ENCODE data around the gene LACC1.

- TF ChIP-seq EZH2 (IDR thresholded peaks at IDR 0.05; ENCODE audit: borderline replicate concordance, low read depth, low read length, poor library complexity, severe bottlenecking), result no peak
- no peak for TF ChIP-seq CTCF (conservative IDR thresholded peaks at IDR 0.05; ENCODE audit: low read depth, low read length)
These were observed 56.2 kb downstream of the LACC1 start for GRCh38 chr13:43935878-43936277.

Measured in A673 (cell line).